B cell (primary cell): Measurements from ENCODE around the gene SLC27A3. TPM values are rescaled to one million over a fixed set of nuclear protein-coding genes. Genes with fewer than 3 reads are reported as not detected.

Experiments
- ATAC-seq: fragments of 200-7000 bp; cut with Tn5 transposase; one replicate; pipeline ENCODE4 v1.10.0; 2021; ENCODE audit warnings: low read depth, mild to moderate bottlenecking, moderate number of reproducible peaks, moderate library complexity
- CTCF ChIA-PET: fragments of 350-600 bp; sonication (Branson Sonifier 250); formaldehyde crosslinking; loops from one replicate; lab custom pipeline; 2021; ENCODE audit warnings: antibody characterized with exemption, inconsistent platforms; lab: Charles Lee
- POLR2A ChIA-PET: fragments of 350-600 bp; sonication (Branson Sonifier 250); formaldehyde crosslinking; loops from one replicate; lab custom pipeline; 2021; ENCODE audit warnings: antibody characterized with exemption; lab: Charles Lee
- DNase-seq: peaks from one replicate; pipeline ENCODE4 v3.0.0; 2013
- H2AFZ ChIP-seq: 2 replicates; pipeline ENCODE4 v1.6.1; 2012; ENCODE audit warnings: mild to moderate bottlenecking, low read depth, low read length; ENCODE audit not compliant: insufficient read depth, poor library complexity, severe bottlenecking
- H3K27ac ChIP-seq, 2 donors: 1 replicate in 1 of 2; 2 replicates in 1 of 2; pipeline ENCODE4 v1.5.1; 2012 to 2013; ENCODE audit warnings: low read length in 2 of 2, mild to moderate bottlenecking in 2 of 2, moderate library complexity in 1 of 2
- H3K27me3 ChIP-seq, 4 experiments: fragments of 200-600 bp in 1 of 4; sonication (generic) in 1 of 4; replicated peaks in 1 of 4; 1 replicate in 2 of 4; 2 replicates in 2 of 4; pipeline versions ENCODE4 v1.6.1 to v1.7.0; 2013 to 2016; ENCODE audit warnings: low read length in 3 of 4, mild to moderate bottlenecking in 2 of 4, mixed read lengths in 1 of 4, moderate library complexity in 1 of 4; ENCODE audit not compliant: insufficient read depth in 4 of 4, control insufficient read depth in 3 of 4; ENCODE audit errors: control extremely low read depth in 1 of 4
- H3K36me3 ChIP-seq, 2 experiments: replicated peaks in 1 of 2; 1 replicate in 1 of 2; 2 replicates in 1 of 2; pipeline versions ENCODE4 v1.6.1 to v1.7.1; 2013; ENCODE audit warnings: low read length in 1 of 2; ENCODE audit not compliant: insufficient read depth in 2 of 2, control insufficient read depth in 1 of 2; ENCODE audit errors: control extremely low read depth in 1 of 2, extremely low read depth in 1 of 2
- H3K4me1 ChIP-seq, 2 donors: fragments of 200-600 bp in 1 of 2; sonication (generic) in 1 of 2; 1 replicate in 1 of 2; 2 replicates in 1 of 2; pipeline versions ENCODE4 v1.5.1 to v1.6.1; 2013 to 2017; ENCODE audit warnings: low read length in 2 of 2; ENCODE audit not compliant: control insufficient read depth in 2 of 2, insufficient read depth in 2 of 2
- H3K4me2 ChIP-seq: replicated peaks from 2 replicates; pipeline ENCODE3; 2012; ENCODE audit warnings: mild to moderate bottlenecking, low read depth, low read length; ENCODE audit not compliant: poor library complexity, severe bottlenecking
- H3K4me3 ChIP-seq, 5 experiments: fragments of 200-600 bp in 1 of 5; sonication (generic) in 1 of 5; 1 replicate in 3 of 5; 2 replicates in 2 of 5; pipeline versions ENCODE4 v1.5.1 to v1.7.0; 2011 to 2016; ENCODE audit warnings: low read length in 4 of 5, mild to moderate bottlenecking in 4 of 5, low read depth in 2 of 5, control low read depth in 1 of 5, moderate library complexity in 1 of 5; ENCODE audit not compliant: insufficient read depth in 1 of 5; ENCODE audit errors: control extremely low read depth in 1 of 5, extremely low read depth in 1 of 5
- H3K79me2 ChIP-seq: fragments of 200-600 bp; sonication (generic); one replicate; pipeline ENCODE4 v1.6.0; 2016; ENCODE audit warnings: low read length; ENCODE audit not compliant: control insufficient read depth, insufficient read depth
- H3K9ac ChIP-seq: fragments of 200-600 bp; sonication (generic); 2 replicates; pipeline ENCODE4 v1.6.1; 2017; ENCODE audit warnings: mild to moderate bottlenecking, low read length, moderate library complexity
- H3K9me3 ChIP-seq, 3 donors: one replicate each; pipeline versions ENCODE4 v1.6.1 to v1.7.1; 2013; ENCODE audit warnings: low read length in 2 of 3; ENCODE audit not compliant: control insufficient read depth in 2 of 3, insufficient read depth in 1 of 3; ENCODE audit errors: control extremely low read depth in 1 of 3
- H4K20me1 ChIP-seq: 2 replicates; pipeline ENCODE4 v1.6.0; 2012; ENCODE audit warnings: mild to moderate bottlenecking, low read length; ENCODE audit not compliant: insufficient read depth, control insufficient read depth, poor library complexity, severe bottlenecking
- H3K27ac Mint-ChIP-seq: one replicate; pipeline ENCODE4 v1.8.0; 2021; ENCODE audit warnings: mixed read lengths
- H3K27me3 Mint-ChIP-seq: one replicate; pipeline ENCODE4 v1.8.0; 2021; ENCODE audit warnings: mixed read lengths
- H3K4me1 Mint-ChIP-seq: one replicate; pipeline ENCODE4 v1.8.0; 2021; ENCODE audit warnings: mixed read lengths
- H3K4me3 Mint-ChIP-seq: one replicate; pipeline ENCODE4 v1.8.0; 2021; ENCODE audit warnings: mixed read lengths
- H3K9me3 Mint-ChIP-seq: one replicate; pipeline ENCODE4 v1.8.0; 2022; ENCODE audit warnings: mixed read lengths; ENCODE audit not compliant: insufficient read depth
- EZH2 ChIP-seq: IDR thresholded peaks from 2 replicates; pipeline ENCODE4 v1.6.1; 2012; ENCODE audit warnings: borderline replicate concordance, low read depth, mild to moderate bottlenecking, moderate library complexity, low read length; ENCODE audit not compliant: insufficient read depth, poor library complexity, severe bottlenecking
- WGBS: methylation state at CpG from one replicate; pipeline ENCODE4 v1.1.5; 2013; ENCODE audit warnings: missing lambda C conversion rate; ENCODE audit not compliant: insufficient coverage; 5-methylcytosine and 5-hydroxymethylcytosine counted together
- intact Hi-C: fragments of 100-400 bp; cut with micrococcal nuclease; formaldehyde crosslinking; loops from one replicate; pipeline ENCODE4 v1.10.0; 2022
- polyA plus RNA-seq: library from polyadenylated mRNA; depleted of rRNA; stranded (reverse); fragments of >200 nt; gene quantifications from 2 replicates; pipeline ENCODE4 v1.2.3, GENCODE V29; 2012
- total RNA-seq, 2 donors: library from RNA; stranded (reverse); fragments of 120-200 nt in 1 of 2; gene quantifications; 1 replicate in 1 of 2; 2 replicates in 1 of 2; pipeline versions ENCODE4 v1.2.3 to v1.2.4, GENCODE V29; 2013 to 2022
- TF ChIP-seq, protein P1 (sequence below): fragments of 200-600 bp; IDR thresholded peaks from one replicate; pipeline ENCODE4 v1.8.0; 2022; ENCODE audit warnings: antibody characterized with exemption, mild to moderate bottlenecking

SLC27A3 gene
- total and polyA plus RNA-seq, 2 donors (not counting 1 experiment from before 2014, with no cell fraction given) = 15.6 to 19.4 TPM

GRCh38 chr1:153801786-153802697, 26.8 kb downstream of the SLC27A3 start:
- no peaks in the 10 kb centered on the region for H3K27me3 ChIP-seq
- TF ChIP-seq EZH2 = no peak
- TF ChIP-seq, protein P1, sequence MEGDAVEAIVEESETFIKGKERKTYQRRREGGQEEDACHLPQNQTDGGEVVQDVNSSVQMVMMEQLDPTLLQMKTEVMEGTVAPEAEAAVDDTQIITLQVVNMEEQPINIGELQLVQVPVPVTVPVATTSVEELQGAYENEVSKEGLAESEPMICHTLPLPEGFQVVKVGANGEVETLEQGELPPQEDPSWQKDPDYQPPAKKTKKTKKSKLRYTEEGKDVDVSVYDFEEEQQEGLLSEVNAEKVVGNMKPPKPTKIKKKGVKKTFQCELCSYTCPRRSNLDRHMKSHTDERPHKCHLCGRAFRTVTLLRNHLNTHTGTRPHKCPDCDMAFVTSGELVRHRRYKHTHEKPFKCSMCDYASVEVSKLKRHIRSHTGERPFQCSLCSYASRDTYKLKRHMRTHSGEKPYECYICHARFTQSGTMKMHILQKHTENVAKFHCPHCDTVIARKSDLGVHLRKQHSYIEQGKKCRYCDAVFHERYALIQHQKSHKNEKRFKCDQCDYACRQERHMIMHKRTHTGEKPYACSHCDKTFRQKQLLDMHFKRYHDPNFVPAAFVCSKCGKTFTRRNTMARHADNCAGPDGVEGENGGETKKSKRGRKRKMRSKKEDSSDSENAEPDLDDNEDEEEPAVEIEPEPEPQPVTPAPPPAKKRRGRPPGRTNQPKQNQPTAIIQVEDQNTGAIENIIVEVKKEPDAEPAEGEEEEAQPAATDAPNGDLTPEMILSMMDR = no peak
- Mint-ChIP-seq H3K4me1 (peaks cover 35% of the 10 kb centered on the region), H3K4me3 (no peak overlapping the region), H3K9me3 (no peaks in the 10 kb centered on the region), H3K27ac (peak overlapping the region; percentile 32), H3K27me3 (no peaks in the 10 kb centered on the region)
- H3K79me2 ChIP-seq = peaks cover 18% of the 10 kb centered on the region
- WGBS = 97% methylated on average over 4 of the region's 7 CpGs
- peaks cover 0 to 8% of the 10 kb centered on the region in 2 experiments for H3K36me3 ChIP-seq
- H3K9me3 ChIP-seq = no peaks in the 10 kb centered on the region
- no peaks in the 10 kb centered on the region for H4K20me1 ChIP-seq
- no peak overlapping the region for H3K4me3 ChIP-seq
- no peak overlapping the region for H3K9ac ChIP-seq
- intact Hi-C loops = no loop called here
- DNase-seq (no peak), ATAC-seq (no peak)
- no peak overlapping the region for H2AFZ ChIP-seq
- no peak overlapping the region for H3K27ac ChIP-seq
- no peak overlapping the region for H3K4me2 ChIP-seq
- H3K4me1 ChIP-seq = peaks cover 23 to 44% of the 10 kb centered on the region in 2 donors
- ChIA-PET POLR2A (no interaction called here), CTCF (interaction anchor here (0.9 to 5.4 kb wide), 3 partner anchors 117 to 184 kb away, joined by 3 to 39 read pairs (median 4); partner anchors contain the start of gene RAB13)
